ENCODE measurements around the gene GXYLT2.

Gene GXYLT2, protein sequence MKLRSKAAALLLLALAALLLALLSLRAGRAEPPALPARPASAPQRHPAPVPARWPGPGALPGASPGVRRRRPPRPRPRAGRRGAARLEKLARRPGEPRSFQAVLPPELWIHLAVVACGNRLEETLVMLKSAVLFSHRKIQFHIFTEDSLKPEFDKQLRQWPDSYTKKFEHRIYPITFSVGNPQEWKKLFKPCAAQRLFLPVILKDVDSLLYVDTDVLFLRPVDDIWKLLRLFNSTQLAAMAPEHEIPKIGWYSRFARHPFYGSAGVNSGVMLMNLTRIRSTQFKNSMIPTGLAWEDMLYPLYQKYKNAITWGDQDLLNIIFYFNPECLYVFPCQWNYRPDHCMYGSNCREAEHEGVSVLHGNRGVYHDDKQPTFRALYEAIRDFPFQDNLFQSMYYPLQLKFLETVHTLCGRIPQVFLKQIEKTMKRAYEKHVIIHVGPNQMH

DNA sequence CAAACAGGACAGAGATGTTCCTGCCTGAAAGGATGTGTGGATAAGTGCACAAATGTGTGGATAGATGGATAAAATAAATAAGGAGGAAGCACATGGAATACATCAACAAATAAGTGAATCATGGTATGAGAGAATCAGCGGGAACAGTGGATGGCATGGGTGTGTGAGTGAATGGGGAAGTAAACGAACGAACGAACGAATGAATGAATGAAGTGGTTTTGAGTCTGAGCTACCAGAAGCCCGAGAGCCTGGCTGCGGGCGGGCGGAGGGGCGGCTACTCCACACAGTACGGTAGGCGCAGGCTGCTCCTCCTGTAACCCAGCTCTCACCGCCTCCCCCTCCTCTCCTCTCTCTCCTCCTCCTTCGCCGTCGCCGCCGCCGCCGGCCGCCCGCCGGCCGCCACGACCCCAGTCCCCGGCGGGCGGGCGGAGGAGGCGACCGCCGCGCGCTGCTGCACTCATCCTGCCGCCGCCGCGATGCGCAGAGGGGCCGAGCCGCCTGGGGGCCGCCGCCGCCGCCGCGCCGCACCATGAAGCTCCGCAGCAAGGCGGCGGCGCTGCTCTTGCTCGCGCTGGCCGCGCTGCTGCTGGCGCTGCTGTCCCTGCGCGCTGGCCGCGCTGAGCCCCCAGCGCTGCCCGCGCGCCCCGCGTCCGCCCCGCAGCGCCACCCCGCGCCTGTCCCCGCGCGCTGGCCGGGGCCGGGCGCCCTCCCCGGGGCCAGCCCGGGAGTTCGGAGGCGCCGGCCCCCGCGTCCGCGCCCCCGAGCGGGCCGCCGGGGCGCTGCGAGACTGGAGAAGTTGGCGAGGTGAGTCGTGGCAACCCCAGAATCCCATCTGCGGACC is at the start of gene GXYLT2:
Gene GXYLT2 (plus strand): TSS at position 342 of the 841 bp plus-strand sequence. CDS start 188 bp downstream, at position 530.
- peak; percentile 34 to 54 for DNase-seq

DNA sequence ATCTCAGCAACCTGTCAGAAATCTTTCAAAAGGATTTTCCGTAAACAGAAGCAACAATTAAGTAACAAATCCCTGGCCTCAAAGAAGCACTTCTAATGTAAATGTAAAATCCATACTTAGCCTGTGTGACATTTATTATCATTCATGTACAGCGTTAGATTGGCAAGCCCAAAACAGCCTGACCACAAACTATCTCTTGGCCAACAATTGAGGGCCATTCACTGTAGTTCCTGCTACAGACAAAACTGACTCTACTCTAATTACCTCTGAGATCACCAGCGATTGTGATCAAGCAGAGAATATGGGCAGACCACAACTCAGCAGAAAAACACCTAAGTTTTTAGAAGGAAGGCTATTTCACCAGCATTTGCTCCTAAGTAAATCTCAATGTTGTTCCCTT is 48.8 kb upstream of the GXYLT2 start:
- DNase-seq = no peak

DNA sequence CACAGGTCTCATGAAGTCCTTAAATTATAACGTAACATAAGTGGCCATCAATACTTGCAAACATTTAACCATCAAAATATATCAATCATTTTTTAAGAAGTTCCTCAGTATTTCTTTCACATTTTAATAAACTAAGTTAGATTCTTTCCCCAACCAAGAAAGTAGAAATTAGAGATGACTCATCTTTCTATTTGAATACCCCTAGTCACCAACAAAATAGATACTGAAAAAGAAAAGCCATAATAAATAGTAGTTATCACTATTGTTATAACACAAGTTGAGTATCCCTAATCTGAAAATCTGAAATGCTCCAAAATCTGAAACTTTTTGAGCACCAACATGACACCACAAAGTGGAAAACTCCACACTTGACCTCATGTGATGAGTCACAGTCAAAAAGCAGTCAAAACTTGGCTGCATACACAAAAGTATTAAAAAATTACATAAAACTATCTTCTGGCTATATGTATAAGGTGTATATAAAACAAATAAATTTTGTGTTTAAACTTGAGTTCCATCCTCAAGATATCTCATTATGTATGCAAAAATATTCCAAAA is 43.3 kb upstream of the GXYLT2 start:
- DNase-seq = no peak

DNA sequence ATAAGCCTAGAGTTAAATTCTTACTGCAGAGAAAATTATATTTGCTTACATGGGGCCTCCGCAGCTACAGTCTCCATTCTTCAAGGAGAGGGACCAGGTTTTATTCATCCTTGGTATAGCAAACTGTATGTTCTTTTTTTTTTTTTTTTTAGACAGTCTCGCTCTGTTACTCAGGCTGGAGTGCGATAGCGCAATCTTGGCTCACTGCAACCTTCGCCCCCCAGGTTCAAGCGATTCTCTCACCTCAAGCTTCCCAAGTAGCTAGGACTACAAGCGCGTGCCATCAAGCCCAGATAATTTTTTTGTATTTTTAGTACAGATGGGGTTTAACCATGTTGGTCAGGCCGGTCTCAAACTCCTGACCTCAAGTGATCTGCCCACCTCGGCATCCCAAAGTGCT is 41.7 kb upstream of the GXYLT2 start:
- DNase-seq = no peak

DNA sequence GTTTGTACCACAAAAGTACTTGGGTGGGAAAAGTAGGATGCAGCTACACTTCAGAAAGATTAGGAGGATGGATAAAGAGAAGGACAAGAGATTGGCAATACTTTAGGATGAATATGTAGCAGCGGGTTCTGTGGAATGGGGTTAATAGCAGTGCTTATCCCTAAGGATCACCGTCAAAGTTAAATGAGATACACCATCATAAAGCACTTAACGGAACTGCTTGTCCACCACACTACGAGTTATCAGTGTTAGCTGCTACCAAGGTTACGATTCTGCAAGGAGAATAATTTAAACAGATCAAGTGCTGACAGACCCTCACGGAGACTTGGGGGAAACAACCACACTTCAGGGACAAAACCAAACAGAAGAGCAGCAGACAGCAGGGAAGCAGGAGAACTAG is 40.6 kb upstream of the GXYLT2 start:
- no peak for DNase-seq

DNA sequence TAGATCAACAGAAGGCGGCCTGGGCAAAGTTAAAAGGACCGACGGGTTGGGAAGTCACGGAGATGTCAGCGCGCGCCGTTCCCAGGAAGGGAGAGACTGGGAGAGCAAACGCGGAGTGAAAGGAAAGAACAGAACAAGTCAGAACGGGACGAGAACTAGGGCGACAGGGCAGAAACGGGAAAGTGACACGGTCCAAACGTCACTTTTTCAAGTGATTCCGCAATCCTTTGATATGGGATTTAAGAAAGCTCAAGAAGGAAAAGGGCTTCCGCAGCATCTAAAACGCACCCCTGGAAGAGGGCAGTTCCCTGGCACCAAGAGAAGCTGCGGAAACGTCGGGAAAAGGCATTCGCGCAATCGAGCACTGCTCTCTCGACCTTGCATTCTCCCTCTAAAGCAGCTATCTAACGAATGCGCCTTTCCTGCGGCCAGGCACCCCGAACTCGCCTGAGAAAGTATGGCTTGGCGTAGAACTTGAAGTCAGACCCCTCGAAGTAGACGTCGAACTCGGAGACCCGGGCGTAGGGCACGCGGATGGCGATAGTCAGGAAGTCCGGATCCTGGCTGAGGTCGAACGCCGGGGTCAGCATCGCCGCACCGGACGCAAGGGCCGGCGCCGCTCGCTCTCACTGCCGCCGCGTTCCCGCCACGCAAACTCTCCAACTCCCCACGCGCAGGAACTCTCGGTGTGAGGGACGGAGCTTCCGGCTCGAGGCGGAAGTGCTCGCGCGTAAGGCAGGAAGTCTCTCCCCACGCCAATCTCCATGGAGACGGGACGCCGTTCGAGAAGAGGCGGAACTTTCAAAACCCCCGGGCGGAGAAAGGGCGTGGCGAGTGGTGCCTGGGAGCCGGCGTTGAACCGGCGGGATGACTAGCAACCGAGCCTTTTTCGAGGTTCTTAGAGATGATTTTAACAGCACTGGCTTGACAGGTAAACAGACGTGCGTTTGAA is 39.8 kb upstream of the GXYLT2 start, which contains the start of gene SHQ1:
Gene SHQ1 (minus strand): TSS at position 695 of the 952 bp plus-strand sequence. CDS start 105 bp downstream, at position 590.
- peak; percentile 98 for DNase-seq

DNA sequence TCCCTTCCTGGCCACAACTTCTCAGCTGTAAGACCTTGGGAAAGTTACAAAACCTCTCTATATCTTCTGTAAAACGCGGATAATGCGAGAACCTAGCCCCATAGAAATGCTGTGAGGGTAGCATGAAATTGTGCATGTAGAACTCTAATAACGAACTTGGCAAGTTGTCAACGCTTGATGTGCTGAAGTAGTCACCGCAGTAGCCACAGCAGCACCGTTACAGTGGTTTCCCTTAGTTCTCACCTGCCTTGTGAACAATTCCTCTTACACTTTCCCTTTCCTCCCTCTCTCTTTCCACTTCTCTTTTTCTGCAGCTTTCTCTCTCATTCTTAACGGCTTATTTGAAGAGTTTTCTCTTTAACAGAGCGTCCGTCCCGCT is 39.2 kb upstream of the GXYLT2 start:
- no peak for DNase-seq

DNA sequence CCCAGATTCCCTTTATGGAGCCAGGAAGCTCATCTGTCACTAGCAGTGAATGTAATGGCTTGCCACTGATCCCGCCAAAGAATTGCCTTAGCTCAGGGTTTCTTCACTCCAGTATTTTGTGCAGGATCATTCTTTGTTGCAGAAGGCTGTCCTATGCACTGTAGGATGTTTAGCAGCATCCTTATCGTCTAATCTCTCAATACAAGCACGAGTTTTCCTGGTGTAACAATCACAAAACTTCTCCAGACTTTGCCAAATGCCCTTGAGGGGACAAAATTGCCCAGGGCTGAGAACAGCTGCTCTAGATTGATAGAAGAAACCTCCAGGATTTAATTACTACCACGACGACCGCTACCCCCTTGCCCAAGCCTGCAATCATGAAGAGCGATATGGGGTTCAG is 32.8 kb upstream of the GXYLT2 start:
- no peak for DNase-seq

DNA sequence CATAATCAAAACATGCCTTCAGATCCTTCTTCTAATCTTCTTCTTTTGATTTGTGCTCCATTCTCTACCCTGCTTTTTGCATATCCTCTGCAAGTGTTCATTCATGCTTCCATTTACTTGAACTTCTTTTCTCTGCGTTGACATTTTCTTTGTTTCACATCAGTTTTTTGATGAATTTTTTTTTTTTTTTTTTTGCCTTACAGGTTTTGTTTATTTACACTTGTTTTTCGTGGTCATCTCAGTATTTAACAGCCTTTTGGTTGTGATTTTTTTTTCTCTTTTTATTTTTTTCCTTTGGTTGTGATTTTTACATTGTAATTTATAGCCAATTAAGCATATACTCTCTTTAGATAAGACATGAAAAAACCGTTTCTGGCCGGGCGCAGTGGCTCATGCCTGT is 27.8 kb upstream of the GXYLT2 start:
- DNase-seq = no peak

DNA sequence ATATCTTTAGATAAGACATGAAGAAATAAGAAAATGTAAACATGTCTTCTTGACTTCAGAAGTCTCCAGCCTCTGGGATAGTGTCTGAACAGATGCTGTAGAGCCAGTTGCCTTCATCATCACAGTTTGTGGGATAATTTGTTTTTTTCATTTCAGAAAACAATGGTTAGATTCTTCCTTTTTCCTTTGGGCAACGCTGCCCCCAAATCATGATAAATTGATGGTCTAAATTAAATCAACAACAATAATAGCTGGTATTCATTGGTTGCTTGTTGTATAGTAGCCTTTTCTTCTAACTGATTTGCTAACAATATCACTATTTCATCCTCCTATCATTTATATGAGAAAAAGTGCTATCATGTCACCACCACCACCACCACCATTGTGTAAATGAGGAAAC is 27.0 kb upstream of the GXYLT2 start:
- no peak for DNase-seq

DNA sequence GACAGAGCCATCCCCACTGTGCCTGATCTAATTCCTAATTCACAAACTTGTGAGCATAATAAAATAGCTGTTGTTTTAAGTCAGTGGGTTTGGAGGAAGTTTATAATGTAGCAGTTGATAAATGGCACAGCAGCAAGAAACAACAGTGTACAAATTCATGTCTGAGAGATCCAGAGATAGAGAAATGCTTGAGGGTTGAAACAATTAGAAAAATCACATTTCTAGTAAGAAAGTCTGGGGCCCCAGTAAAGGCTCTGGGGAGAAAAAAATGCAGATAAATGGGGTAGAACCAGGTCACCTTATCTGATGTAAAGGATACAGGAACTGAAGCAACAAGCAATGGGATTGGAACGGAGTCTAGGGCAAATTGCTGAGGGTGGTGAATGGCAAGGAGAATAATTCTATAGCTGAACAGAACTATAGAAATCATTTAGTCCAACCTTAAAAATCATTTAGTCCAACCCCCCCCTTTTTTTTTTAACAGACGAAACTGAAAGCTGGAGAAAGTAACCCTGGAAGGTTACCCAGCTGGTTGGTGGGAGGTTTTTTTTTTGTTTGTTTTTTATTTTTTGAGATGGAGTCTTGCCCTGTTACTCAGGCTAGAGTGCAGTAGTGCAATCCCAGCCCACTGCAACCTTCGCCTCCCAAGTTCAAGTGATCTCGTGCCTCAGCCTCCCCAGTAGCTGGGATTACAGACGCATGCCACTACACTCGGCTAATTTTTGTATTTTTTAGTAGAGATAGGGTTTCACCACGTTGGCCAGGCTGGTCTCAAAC is 25.3 kb upstream of the GXYLT2 start:
- DNase-seq = no peak

DNA sequence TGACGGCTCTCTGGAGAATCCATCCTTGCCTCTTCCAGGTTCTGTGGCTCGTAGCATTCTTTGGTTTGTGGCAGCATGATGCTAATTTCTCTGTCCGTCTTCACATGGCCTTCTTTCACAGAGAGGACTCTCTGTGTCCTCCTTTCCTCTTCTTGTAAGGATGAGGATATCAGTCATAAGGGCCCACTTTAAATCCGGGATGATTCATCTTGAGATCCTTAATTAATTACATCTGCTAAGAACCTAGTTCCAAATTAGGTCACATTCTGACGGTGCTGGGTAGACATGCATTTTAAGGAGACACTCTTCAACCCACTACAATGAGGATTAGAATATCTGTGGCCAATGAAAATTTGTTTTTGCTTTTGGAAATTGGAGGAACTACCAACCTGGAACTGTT is 15.7 kb upstream of the GXYLT2 start:
- no peak for DNase-seq

DNA sequence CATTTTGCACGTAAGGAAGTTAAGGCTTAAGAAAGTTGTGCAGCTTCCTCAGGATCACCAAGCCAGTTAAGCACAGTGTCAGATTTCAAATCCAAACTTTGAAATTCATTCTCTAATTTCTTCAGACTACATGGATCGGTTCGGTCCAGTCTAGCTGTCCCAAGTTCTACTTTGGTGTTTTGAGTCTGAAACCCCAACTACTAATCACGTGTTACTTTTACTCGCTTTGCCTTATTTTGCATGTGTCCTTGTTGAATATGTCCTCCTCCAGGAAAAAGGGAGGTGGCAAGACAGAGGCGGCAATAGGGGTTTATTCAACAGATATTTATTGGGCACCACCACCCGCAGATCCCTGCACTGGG is 522 bp upstream of the GXYLT2 start:
- DNase-seq = no peak

DNA sequence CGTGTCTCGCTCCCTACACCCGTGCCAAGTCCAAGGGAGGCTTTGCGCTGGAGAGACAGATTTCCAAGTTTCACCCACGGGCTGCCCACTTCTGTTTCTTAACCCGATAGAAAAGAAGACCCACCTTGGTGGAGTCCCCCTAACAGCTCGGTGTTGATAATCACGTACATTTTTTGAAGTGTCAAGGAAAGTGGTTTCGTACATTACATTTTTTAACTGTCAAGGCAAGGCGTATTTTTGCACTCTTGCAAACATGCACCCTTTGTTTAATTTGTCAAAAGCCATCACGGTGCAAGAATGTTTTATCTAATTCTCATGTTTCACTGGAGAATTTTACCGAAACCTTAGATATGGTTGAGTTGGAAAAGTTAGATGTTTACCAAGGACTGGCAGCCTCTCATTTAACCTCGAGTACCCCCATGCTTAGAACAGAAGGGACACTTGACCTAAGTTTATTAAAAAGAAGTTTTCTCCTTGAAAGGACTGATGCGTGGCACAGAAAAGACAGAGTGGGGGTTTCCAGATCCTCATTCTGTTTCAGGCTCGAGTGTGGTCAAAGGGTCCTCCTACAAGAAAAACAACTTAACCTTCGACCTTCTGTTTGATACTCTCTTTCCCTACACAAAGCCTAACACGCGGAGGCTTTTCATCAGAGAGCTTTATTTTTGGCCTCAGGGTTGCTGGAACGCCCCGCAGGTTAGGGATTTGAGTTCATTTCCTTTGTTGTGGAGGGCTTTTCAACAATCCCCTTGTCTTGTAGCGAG is 882 bp downstream of the GXYLT2 start:
- peak; percentile 33 to 40 for DNase-seq

DNA sequence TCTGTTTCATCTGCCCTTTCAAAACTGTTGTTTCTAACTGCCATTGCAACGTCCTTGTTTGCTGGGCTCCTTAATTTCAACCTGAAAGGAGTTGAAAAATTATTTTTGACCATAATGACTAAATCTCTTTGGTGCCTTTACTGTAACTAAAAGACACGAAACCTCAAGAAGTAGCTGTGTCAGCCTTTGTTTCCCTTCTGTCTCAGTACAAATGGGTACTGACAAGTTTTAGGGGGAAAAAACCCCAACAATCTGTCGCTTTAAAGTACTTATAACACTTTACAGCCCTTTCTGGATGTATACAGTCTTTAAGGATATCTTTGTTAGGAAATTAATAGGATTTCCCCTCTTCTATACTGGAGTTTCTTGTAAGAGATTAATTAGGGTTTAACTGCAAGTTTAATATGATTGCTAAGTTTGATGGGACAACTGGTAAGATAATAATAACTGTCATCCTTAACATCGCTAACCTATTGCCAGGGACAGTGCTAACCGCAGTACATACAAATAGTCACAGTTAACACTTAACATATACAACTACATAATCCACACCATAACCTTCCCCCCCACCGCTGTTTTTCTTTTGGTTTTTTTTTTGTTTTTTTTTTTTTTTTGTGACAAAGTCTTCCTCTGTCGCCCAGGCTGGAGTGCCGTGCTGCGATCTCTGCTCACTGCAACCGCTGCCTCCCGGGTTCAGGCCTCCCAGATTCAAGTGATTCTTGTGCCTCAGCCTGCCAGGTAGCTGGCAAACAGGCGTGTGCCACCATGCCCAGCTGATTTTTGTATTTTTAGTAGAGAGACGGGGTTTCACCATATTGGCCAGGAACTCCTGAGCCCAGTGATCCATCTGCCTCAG is 1.7 kb downstream of the GXYLT2 start:
- DNase-seq = no peak

DNA sequence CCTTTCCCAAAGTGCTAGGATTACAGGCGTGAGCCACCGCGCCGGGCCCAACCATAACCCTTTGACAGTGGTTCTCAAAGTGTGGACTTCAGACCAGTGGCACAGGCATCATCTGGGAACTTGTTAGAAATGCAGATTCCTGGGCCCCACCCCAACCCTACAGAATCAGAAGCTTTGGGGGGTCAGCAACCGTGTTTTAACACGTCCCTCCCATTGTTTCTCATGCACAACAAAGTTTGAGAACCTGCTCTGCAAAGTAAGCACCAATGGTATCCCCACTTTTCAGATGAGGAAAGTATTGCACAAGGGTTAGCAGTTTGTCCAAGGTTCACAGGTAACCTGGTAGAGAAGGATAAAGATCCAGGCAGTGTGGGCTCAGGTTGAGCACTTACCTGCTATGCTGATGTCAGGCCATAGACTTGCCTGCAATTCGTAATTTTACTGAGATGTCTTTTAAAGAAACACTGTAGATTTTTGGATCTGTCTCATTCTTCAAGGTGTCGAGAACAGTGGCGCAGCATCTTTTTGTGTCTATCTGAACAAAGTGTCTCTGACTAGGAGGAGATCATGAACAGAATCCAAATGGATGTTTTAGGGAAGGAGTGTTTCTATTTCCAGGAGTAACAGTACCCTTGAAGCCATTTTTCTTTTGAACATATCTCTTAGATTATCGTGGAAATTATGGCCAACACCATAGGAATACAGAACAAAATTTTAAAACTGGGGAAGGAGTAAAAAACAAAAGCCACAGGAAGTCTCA is 2.5 kb downstream of the GXYLT2 start:
- no peak for DNase-seq

DNA sequence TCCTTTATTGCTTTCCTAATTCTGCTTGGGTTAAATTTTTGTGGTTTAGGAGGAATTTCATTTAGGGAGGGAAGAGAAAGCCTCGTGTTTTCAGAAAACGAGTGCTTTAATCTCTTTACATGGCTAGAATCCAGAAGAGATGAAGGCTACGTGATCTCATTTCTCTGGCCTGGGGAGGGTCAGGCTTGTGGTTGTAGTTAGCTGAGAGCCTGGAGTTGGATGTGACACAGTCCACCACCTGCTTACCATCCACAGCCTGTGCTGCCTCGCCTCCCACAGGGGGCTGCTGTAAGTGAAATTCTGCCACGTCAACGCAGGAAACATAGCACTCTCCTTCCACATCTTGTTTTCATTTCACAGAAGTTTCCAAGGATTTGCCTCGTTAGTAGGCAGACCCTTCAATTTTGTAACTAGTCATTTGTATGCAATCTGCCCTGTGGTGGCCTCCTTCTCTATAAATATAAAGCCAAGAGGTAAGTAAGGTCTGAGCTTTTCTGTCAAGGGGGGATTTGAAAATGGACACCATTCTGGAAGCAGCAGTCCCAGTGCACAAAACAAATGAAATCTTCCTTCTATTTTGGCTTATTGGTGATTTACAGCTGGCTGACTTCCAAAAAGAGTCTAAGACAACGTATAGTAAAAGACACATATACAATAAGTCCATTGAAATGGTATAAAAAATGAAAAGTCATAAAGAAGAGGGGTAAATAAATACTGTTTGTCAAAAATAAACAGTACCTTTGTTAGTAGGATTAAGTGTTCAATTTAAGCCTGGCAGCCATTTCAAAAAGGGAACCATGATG is 3.4 kb downstream of the GXYLT2 start:
- no peak for DNase-seq

DNA sequence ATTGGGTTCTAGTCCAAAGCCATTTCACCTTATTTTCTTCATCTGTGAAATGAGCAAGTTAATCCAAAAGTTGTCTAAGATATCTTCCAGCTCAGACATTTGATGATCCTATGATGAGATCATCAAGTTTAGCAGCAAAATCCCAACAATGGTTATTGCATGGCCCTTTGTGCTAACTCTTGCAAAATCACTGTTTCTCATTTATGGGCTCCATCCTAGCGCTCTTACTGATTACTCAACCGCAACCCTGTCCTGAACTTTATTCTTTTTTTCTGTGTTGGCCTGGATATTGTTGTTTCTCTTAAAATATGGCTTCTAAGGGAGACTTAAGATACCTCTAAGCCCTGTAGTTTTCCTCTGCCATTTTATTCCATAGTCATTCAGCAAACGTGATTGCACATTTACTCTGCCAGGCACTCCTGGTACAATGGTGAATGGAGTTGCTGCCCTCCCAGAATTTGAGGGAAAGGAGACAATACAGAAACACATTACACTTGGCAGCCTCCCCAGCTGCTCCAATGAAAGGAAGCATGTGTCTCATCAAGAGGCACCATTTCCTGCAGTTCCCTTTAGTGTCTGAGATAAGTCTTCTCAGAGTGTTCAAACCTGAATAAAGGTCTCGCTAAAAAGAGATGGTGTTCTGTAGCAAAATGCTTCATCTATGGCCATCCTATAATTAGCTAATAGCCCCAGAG is 4.4 kb downstream of the GXYLT2 start:
- no peak for DNase-seq

Measured in activated T-cell treated with anti-CD3 and anti-CD28 coated beads, Interleukin-2, amount 50 U/mL, for 48 hours (primary cell).